GM21723 (cell line): ENCODE measurements around the gene SCART1.

Experiments
- ATAC-seq: cut with Tn5 transposase; IDR thresholded peaks from one replicate; pipeline ENCODE4 v1.9.1; 2021; ENCODE audit warnings: mild to moderate bottlenecking, moderate library complexity; ENCODE audit not compliant: unreplicated experiment

The SCART1 gene

DNA sequence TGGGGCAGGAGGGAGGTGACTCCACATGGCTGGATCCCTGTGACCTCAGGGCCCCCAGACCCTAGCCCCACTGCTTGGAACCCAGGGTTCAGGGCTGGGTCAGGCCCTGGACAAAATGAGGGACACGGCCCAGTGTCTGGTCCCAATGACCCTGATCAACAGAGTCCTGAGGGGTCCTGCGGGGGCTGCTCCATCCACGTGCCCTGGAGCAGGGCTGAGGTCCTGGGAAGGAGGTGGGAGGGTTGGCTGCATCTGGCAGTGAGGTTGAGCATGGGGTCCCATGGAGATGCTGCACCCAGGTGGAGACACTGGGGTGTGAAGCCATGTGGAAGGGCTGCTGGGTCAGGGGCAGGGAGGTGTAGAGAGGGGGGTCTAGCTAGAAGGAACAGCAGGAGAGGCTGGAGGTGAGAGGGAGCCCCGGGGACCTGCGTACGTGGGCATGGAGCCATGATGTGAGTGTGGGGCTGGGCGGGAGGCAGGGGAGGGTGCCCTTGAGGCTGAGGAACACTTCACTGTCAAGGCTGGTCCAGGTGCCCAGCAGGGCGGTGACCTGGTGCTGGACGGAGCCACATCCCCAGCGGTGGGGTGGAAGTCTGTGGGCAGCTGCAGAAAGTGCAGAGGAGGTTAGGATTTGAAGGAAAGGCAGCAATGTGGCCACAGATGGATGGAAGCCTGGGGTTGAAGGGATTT, 604 bp downstream of the SCART1 start:
- no peak for ATAC-seq

DNA sequence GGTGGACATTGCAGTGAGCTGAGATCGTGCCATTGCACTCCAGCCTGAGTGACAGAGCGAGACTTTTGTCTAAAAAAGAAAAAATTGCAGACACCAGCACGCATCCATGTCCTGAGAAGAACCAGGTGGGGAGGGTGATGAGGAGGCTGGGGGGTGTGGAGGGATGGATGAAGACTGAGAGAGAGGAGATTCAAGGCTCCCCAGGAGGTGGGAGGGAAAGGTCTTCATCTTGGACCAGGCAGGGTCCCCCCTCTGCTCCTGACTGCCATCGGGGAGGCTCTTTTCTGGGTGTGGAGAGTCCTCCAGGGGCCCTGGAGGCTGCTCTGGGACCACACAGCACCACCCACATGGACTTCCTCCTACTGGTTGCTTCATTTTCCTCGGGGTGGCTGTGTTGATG, 1.5 kb downstream of the SCART1 start:
- no peak for ATAC-seq

DNA sequence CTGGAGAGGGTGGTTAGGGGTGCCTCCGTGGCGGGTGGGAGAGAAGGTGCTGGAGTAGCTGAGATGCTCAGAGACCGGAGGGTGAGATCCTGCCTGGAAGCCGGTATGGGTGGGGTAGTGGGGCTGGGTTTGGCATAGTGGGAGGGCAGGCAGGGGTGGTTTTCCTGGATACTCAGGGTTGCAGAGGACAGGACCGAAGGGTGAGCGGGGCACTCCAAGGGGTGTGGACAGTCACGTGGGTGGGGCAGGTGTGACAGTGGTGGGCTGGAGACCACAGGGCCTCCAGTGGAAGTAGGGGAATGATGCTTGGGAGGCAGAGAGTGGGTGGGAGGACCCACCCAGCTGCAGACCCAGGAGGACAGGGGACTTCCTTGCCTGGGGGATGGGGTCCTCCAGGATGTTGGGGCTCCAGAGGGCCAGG, 1.9 kb downstream of the SCART1 start:
- ATAC-seq = no peak

DNA sequence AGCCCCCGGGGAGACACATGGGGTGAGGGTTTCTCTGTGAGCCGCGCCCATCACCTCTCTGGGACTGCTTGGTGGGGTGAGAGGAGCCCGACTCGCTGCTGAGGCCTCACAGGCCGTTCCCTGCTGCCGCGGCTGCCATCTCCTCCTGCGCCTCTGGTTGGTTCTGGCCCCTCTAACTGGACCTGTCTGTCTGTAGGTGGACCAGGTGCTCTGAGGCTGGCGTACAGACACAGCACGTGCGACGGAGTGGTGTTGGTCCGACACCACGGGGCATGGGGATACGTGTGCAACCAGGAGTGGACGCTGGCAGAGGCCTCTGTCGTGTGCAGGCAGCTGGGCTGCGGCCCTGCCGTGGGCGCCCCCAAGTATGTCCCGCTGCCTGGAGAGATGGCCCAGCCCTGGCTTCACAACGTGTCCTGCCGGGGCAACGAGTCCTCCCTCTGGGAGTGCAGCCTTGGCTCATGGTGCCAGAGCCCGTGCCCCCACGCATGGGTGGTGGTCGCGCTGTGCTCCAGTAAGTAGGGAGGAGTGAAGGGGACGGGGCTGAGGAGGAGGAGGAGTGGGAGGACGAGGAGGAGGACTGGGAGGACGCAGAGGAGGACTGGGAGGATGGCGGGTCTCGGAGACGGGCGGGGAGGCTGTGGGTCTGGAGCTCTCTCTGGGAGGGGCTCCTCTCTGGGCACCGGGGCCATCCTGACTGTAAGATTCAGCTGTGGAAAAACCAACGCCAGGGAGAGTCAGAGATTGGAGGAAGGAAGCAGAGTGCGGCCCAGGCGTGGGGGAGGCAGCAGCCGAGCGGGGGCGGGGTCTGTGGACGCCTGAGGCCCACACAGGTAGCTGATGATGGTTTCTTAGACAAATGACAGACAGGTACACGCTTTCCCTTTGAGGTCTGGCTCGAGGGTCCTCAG, 2.6 kb downstream of the SCART1 start:
- no peak for ATAC-seq

DNA sequence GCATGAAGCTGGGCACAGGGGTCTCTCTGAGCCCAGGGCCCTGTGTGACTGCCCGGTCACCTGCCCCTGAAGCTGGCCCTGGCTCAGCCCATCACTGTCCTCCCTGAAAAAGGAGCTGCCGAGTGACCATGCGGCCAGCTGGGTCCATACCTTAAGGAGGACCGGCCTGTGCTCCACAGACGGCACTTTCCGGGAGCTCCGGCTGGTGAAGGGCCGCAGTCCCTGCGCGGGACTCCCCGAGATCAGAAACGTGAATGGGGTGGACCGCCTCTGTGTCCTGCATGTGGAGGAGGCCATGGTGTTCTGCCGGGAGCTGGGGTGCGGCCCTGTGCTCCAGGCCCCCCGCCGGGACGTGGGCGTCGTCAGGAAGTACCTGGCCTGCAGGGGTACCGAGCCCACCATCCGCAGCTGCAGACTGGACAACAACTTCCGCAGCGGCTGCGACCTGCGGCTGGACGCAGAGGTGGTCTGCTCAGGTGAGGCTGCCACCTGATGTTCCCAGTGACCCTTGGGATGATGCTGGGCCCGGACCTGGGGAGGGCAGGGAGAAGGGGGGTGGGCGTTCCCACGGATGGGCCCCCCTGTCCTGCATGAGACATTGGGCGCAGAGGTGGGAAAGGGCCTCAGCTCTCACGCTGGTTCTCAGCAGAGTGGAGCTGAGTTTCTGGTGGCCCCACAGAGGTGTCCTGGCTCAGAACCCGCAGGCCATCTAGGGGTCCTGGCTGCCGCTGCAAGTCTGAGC, 3.5 kb downstream of the SCART1 start:
- no peak for ATAC-seq

DNA sequence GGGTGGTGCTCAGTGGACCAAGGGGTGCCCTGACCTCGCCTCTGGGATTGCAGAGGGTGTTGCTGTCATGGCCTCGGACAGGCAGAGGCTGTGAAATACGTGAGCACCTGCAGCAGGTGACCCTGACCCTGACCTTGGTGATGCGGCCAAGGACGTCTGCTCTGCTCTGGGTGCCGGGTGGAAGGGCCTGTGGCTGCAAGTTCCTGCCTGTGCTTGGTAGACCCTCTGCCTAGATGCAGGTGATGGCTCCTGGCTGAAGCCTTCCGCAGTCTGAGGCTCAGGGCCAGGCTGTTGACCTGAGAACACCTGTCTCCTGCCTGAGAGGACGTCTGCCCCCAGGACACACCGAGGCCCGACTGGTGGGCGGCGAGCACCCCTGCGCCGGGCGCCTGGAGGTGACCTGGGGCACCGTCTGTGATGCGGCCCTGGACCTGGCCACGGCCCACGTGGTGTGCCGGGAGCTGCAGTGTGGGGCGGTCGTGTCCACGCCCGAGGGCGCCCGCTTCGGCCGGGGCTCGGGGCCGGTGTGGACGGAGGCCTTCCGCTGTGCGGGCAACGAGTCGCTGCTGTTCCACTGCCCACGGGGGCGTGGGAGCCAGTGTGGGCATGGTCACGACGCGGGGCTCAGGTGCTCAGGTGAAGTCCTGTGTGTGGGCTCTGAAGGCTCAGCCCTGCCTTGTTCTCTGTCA, 4.4 kb downstream of the SCART1 start:
- ATAC-seq = no peak

DNA sequence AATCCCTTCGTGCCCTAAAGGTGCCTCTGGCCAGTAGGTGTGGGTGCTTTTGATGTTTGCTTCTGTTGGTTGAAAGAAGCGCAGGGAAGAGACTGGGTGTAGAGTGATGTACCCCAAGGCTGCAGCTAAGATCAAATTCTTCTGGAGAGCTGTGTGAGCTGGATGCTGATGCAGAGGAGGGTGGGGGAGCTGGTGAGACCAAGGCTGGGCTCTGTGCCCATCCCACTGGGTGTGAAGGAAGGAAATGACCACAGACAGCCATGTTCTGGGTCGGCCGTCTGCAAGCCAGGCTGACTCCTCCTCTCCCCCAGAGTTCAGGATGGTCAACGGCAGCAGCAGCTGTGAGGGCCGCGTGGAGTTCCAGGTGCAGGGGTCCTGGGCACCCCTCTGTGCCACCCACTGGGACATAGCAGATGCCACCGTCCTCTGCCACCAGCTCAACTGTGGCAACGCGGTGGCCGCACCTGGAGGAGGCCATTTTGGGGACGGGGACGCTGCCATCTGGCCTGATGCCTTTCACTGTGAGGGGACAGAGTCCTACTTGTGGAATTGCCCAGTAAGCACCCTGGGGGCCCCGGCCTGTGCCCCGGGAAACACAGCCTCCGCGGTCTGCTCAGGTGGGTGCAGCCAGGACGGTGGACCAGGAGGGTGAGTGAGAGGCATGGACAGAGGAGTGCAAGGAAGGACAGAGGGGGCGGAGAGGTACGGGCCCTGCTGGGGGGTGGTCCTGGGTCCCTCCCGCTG, 5.1 kb downstream of the SCART1 start:
- no peak for ATAC-seq

DNA sequence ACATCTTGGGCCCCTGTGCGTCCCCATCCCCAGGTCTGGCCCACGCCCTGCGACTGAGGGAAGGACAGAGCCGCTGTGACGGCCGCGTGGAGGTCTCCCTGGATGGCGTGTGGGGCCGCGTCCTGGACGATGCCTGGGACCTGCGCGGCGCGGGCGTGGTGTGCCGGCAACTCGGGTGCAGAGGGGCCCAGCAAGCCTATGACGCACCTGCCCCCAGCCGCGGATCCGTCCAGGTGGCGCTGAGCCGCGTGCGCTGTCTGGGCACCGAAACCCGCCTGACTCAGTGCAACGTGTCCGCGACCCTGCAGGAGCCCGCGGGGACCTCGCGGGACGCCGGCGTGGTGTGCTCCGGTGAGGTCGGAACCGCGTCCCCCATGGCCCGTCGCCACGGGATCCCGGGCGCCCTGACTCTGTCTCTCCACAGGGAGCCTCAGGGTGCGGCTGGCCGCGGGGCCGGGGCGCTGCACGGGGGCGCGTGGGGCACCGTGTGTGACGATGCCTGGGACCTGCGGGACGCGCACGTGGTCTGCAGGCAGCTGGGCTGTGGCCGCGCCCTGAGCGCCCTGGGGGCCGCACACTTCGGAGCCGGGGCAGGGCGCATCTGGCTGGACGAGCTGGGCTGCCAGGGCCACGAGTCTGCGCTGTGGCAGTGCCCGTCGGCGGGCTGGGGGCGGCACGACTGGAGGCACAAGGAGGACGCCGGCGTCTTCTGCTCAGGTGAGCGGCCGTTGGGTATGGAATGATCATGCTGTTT, 5.9 kb downstream of the SCART1 start:
- no peak for ATAC-seq

DNA sequence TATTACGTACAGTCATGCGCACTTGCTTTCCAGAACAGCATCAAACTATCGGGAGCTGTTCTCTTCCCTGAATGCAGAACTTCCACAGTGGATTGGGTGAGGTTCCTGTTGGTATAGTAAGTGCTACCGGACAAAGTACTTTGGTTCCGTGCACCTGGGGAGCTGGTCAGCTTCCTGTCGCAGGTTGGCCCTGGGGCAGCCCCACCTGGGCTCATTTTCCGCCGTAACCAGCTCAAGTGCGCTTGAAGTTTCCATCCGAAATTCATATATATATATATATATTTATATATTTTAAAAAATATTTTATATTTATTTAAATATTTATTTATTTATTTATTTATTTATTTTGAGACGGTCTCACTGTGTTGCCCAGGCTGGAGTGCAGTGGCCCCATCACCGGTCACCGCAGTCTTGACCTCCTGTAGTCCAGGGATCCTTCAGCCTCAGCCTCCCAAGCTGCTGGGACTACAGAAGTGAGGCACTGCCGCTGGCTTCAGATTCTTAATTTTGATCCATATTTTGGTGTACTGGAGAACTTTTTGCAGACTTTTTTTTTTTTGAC, 6.5 kb downstream of the SCART1 start:
- no peak for ATAC-seq

DNA sequence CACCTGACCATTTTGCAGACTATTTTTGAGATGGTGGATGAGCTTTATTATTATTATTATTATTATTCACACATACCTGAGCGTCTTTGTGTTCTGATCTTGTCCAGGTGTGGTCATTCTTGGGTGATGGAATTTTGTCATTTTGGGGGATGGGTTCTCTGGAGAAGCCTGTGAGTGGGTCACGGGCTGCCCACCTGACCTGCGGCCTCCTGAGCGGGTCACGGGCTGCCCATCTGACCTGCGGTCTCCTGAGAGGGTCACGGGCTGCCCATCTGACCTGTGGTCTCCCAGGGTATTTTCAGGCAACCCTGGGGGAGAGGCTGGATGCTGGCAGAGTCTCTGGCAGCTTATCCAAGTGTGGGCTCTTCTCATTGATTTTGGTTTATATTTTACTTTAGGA, 7.3 kb downstream of the SCART1 start:
- no peak for ATAC-seq

DNA sequence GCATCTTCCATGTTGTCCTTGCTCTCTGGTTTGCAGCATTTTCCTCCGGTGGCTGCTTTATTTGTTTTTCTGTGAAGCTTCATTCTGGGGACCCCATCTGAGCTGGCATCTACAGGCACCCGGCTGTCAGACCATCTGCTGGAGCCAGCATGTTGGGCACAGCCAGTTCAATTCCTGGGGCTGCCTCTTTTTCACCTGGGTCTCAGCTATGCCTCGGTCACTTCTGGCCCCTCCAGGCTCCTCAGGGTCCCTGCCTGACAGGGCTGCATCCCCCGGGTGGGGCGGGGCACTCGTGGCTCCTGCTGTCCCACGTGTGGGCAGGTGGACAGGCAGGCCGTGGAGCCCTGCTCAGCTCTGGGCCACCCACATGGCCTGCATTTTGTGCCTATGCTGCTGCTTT, 8.1 kb downstream of the SCART1 start:
- no peak for ATAC-seq

DNA sequence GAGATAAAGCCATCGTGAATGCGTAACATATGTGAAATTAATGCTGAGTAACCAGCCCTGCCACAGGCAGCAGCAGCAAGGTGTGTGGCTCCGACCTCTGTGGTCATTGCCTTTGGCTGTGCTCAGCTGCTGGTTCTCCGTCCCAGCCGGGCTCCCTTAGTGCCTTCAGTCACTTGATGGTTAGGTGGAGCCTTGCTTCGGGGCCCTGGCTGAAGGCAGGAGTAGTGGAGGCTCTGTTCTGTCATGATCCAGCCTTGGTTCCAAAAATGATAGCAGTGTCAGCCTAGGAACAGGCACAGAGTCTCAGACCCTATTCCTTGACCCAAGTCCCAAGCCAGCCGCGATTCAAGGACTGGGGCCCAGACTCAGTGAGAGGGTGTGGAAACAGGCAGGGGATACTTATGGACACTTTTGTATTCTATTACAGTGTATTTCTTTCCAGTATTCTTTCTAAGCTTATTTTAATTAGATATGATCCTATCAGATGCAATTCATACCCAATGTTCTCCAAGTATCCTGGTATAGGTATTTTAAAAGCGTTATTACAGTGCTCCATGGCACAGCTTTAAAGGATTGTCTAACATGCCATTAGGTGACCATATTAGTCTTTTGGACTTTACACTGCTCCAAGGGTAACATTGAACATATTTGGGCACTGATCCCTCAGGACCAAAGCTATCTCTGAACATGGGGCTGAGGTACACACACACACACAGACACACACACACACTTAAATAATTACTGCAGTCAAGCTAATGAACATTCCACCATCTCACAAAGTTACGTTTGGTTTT, 9.0 kb downstream of the SCART1 start:
- ATAC-seq = no peak

DNA sequence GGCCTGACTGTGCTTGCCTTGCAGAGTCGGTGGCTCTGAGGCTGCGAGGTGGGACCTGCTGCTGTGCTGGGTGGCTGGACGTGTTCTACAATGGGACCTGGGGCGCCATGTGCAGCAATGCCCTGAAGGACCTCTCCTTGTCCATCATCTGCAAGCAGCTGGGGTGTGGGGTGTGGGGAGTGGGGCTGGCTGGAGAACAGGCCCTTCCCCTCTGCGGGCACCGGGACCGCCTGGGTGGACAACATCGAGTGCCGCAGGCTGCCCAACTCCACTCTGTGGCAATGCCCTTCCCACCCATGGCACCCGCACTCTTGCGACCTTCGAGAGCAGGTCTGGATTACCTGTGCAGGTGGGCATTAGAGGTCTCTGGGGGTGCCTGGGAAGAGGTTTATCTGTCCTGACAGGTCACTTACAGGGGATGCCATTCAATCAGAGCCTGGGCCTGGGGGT, 10.9 kb downstream of the SCART1 start:
- no peak for ATAC-seq

DNA sequence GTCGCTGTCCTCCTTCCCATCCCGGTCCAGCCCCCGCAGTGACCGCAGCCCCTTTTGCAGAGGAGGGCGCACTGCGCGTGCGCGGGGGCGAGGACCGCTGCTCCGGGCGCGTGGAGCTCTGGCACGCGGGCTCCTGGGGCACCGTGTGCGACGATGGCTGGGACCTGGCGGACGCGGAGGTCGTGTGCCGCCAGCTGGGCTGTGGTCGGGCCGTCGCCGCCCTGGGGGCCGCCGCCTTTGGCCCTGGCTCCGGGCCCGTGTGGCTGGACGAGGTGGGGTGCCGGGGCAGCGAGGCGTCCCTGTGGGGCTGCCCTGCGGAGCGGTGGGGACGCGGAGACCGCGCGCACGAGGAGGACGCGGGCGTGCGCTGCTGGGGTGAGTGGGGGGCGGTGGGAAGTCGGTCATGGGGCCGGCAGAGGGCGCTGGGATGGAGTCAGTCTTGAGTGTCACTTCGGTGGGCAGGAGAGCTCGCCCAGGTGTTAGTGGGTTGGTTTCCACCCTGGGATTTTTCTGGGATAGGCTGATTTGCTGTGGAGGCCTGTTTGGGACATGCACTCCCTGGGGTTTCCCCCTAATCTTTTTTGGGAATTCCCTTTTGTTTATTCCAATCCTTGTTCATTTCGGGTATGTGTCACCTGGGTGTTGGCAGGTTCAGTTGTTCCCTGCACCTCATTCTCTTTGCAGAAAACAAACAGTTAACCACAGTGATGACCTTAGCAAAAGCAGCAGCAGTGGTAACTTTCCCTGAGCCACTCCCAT, 11.6 kb downstream of the SCART1 start:
- ATAC-seq = no peak

DNA sequence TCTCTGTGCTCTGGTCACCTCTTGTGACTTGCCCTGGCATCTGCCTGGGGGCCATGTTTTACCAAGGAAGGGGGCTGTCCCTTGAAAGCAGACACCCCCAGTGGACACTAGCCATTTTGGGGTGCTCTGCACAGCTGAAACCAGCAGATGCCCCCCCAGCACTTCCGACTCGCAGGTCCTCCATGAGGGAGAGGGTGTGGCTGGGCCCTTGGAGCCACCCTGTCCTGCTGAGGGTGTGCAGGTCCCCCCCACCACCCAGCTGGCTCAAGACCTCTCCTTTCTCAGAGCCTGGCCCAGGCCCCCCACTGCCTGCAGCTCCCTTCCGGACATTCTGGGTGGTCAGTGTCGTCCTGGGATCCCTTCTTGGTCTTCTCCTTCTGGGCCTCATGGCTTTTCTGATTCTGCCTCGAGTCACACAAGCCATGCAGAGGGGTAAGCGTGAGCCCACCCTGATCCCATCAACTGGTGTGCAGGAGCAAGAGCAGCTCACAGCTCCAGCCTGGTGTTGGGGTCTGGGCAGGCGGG, 12.3 kb downstream of the SCART1 start:
- no peak for ATAC-seq

DNA sequence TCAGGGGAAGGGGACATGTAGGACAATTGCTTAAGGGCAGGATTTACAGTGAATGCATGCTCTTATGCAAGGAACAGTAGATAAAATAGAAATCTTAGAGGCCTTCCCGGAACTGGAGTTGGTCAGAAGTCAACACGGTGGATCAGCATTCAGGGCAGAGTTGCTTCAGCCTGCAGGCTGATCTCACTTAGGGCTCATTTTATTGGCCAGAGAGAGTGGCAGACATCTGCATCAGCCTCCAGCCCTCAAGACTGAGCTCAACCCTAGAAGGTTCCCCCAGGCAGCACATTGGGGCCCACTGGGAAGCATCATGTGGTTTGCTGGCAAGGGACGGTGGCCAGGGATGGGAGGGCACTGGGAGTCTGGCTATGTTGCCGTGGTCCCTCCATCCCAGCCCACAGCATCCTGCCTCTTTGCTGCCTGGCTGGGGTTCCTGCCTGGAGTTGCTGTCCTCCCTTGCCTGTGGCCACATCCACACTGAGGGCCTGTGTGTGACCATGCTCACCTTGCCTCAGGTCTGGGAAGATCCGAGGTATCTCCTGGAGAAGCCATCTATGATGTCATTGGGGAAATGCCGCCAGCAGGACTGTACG, 13.0 kb downstream of the SCART1 start:
- no peak for ATAC-seq

DNA sequence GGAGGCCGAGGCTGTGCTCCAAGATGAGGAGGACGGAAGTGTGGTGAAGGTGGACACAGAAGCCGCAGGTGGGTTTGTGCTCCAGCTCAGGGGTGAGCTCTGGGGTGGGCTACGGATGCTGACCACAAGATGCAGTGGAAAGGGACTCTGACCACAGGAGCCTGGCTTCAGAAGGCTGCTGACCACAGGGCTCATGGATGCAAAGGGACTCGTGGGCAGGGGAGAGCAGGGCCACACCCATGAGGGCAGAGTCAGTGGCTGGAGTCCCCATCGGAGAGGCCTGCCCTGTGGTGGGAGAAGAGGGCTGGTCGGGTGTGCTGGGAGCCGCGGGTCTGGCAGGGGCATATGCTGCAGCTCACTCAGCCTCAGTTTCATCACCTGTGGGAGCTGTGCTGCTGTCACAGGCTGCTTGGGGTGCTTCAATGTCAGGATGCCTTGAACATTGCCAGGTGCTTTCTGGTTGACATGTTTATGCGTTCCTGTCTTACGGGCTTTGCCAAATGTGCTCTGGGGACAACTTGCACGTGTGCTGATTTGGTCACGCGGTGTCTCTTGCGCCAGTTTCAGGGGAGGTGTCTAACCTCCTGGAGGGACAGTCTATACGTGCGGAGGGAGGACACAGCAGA, 13.7 kb downstream of the SCART1 start:
- no peak for ATAC-seq
